ENCODE results near the gene SEMA3B.

- TF ChIP-seq, protein P1, sequence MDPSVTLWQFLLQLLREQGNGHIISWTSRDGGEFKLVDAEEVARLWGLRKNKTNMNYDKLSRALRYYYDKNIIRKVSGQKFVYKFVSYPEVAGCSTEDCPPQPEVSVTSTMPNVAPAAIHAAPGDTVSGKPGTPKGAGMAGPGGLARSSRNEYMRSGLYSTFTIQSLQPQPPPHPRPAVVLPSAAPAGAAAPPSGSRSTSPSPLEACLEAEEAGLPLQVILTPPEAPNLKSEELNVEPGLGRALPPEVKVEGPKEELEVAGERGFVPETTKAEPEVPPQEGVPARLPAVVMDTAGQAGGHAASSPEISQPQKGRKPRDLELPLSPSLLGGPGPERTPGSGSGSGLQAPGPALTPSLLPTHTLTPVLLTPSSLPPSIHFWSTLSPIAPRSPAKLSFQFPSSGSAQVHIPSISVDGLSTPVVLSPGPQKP (IDR thresholded peaks at IDR 0.05; ENCODE audit: borderline replicate concordance, low read depth, low read length): no peak
- no peak for TF ChIP-seq MAFK (IDR thresholded peaks at IDR 0.05; ENCODE audit: low read depth, low read length)
- TF ChIP-seq SMC3 (IDR thresholded peaks at IDR 0.05; ENCODE audit: low read depth, low read length): no peak
- TF ChIP-seq, protein P2, sequence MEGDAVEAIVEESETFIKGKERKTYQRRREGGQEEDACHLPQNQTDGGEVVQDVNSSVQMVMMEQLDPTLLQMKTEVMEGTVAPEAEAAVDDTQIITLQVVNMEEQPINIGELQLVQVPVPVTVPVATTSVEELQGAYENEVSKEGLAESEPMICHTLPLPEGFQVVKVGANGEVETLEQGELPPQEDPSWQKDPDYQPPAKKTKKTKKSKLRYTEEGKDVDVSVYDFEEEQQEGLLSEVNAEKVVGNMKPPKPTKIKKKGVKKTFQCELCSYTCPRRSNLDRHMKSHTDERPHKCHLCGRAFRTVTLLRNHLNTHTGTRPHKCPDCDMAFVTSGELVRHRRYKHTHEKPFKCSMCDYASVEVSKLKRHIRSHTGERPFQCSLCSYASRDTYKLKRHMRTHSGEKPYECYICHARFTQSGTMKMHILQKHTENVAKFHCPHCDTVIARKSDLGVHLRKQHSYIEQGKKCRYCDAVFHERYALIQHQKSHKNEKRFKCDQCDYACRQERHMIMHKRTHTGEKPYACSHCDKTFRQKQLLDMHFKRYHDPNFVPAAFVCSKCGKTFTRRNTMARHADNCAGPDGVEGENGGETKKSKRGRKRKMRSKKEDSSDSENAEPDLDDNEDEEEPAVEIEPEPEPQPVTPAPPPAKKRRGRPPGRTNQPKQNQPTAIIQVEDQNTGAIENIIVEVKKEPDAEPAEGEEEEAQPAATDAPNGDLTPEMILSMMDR (conservative IDR thresholded peaks at IDR 0.05; ENCODE audit: low read depth, low read length): no peak
- TF ChIP-seq MAZ (IDR thresholded peaks at IDR 0.05; ENCODE audit: borderline replicate concordance, low read depth, low read length): no peak
Measured at GRCh38 chr3:50314342-50314741, 45.4 kb downstream of the SEMA3B start.
